WTC11 (cell line): ENCODE data around the gene PXN. TPM values are rescaled to one million over a fixed set of nuclear protein-coding genes. Genes with fewer than 3 reads are reported as not detected.

ENCODE experiments used
- ATAC-seq: fragments of 200-7000 bp; cut with Tn5 transposase; 2 replicates; pipeline ENCODE4 v1.10.0; 2021; ENCODE audit warnings: mild to moderate bottlenecking, moderate library complexity
- CTCF ChIA-PET: fragments of 300-600 bp; sonication (Branson Sonifier 250); formaldehyde crosslinking; loops from one replicate; lab custom pipeline; 2021; ENCODE audit warnings: antibody characterized with exemption; lab: Charles Lee
- POLR2A ChIA-PET: fragments of 350-600 bp; sonication (Branson Sonifier 250); formaldehyde crosslinking; loops from one replicate; lab custom pipeline; 2021; ENCODE audit warnings: antibody characterized with exemption; lab: Charles Lee
- DNase-seq: peaks from one replicate; pipeline ENCODE4 v3.0.0; 2021; ENCODE audit warnings: low spot score
- H3K27ac Mint-ChIP-seq: 2 replicates; pipeline ENCODE4 v1.8.0; 2021; ENCODE audit warnings: mixed read lengths
- H3K27me3 Mint-ChIP-seq: 2 replicates; pipeline ENCODE4 v1.8.0; 2021; ENCODE audit warnings: low read depth, mild to moderate bottlenecking, moderate library complexity, mixed read lengths
- H3K36me3 Mint-ChIP-seq: 2 replicates; pipeline ENCODE4 v1.8.0; 2021; ENCODE audit warnings: mixed read lengths
- H3K4me1 Mint-ChIP-seq: 2 replicates; pipeline ENCODE4 v1.8.0; 2022; ENCODE audit warnings: mixed read lengths
- H3K4me3 Mint-ChIP-seq: 2 replicates; pipeline ENCODE4 v1.8.0; 2021; ENCODE audit warnings: mild to moderate bottlenecking, moderate library complexity, mixed read lengths
- H3K9me3 Mint-ChIP-seq: 2 replicates; pipeline ENCODE4 v1.8.0; 2021; ENCODE audit warnings: mixed read lengths
- E2F5 ChIP-seq: sonication (generic); formaldehyde crosslinking; IDR thresholded peaks from 2 replicates; pipeline ENCODE4 v1.8.1; 2022; ENCODE audit warnings: mild to moderate bottlenecking, moderate library complexity, missing genetic modification reagents
- ERG ChIP-seq: fragments of 250-450 bp; sonication (Bioruptor Pico); IDR thresholded peaks from 2 replicates; pipeline ENCODE4 v1.8.0; 2021; ENCODE audit warnings: mild to moderate bottlenecking
- ESRRA ChIP-seq: sonication (generic); formaldehyde crosslinking; IDR thresholded peaks from 2 replicates; pipeline ENCODE4 v1.8.1; 2022; ENCODE audit warnings: mild to moderate bottlenecking, missing genetic modification reagents, borderline replicate concordance
- FOXK1 ChIP-seq: sonication (generic); formaldehyde crosslinking; IDR thresholded peaks from 2 replicates; pipeline ENCODE4 v1.8.0; 2022; ENCODE audit warnings: mild to moderate bottlenecking, moderate library complexity, missing genetic modification reagents
- GRHL2 ChIP-seq: fragments of 250-450 bp; sonication (Bioruptor Pico); IDR thresholded peaks from 2 replicates; pipeline ENCODE4 v1.8.0; 2022; ENCODE audit warnings: mild to moderate bottlenecking, moderate library complexity; ENCODE audit not compliant: insufficient replicate concordance, severe bottlenecking
- HMGXB4 ChIP-seq: sonication (generic); formaldehyde crosslinking; IDR thresholded peaks from 2 replicates; pipeline ENCODE4 v1.8.1; 2023; ENCODE audit warnings: mild to moderate bottlenecking, moderate library complexity, missing genetic modification reagents
- NFYB ChIP-seq: sonication (generic); formaldehyde crosslinking; conservative IDR thresholded peaks from 2 replicates; pipeline ENCODE4 v1.8.0; 2022; ENCODE audit warnings: low read depth, missing genetic modification reagents
- PRRX2 ChIP-seq: fragments of 250-450 bp; sonication (Bioruptor Pico); IDR thresholded peaks from 2 replicates; pipeline ENCODE4 v1.8.0; 2021; ENCODE audit warnings: mild to moderate bottlenecking
- SMAD3 ChIP-seq: sonication (generic); formaldehyde crosslinking; IDR thresholded peaks from 2 replicates; pipeline ENCODE4 v1.8.0; 2022; ENCODE audit warnings: missing genetic modification reagents, mild to moderate bottlenecking, borderline replicate concordance
- SP1 ChIP-seq: sonication (generic); formaldehyde crosslinking; conservative IDR thresholded peaks from 2 replicates; pipeline ENCODE4 v1.8.1; 2022; ENCODE audit warnings: missing genetic modification reagents
- TEAD4 ChIP-seq: sonication (generic); formaldehyde crosslinking; IDR thresholded peaks from 2 replicates; pipeline ENCODE4 v1.8.0; 2022; ENCODE audit warnings: mild to moderate bottlenecking, missing genetic modification reagents
- ZNF121 ChIP-seq: sonication (generic); formaldehyde crosslinking; IDR thresholded peaks from 2 replicates; pipeline ENCODE4 v1.8.0; 2023; ENCODE audit warnings: missing genetic modification reagents
- ZNF232 ChIP-seq: sonication (generic); formaldehyde crosslinking; IDR thresholded peaks from 2 replicates; pipeline ENCODE4 v1.8.0; 2022; ENCODE audit warnings: mild to moderate bottlenecking, missing genetic modification reagents
- ZNF281 ChIP-seq: sonication (generic); formaldehyde crosslinking; IDR thresholded peaks from 2 replicates; pipeline ENCODE4 v1.8.0; 2023; ENCODE audit warnings: mild to moderate bottlenecking, missing genetic modification reagents
- total RNA-seq: library from RNA; stranded (reverse); gene quantifications from 3 replicates; pipeline ENCODE4 v1.2.3, GENCODE V29; 2021
- TF ChIP-seq, protein P1 (sequence below): sonication (generic); formaldehyde crosslinking; IDR thresholded peaks from 2 replicates; pipeline ENCODE4 v1.8.0; 2022; ENCODE audit warnings: missing genetic modification reagents

PXN gene
- total RNA-seq, 1 experiment from 2014 or later, result 132 TPM

GRCh38 chr12:120229487-120230325, 35.8 kb downstream of the PXN start:
- CTCF ChIA-PET, result interaction anchor here (0.5 to 10.5 kb wide), 19 partner anchors 9 to 240 kb away, joined by 3 to 717 read pairs (median 13); partner anchors contain the start of genes PXN, RNU4-1, RNU4-2 and RPLP0
- H3K27me3 Mint-ChIP-seq, result no peaks in the 10 kb centered on the region; the same call in 1 of the 2 replicates
- no peaks in the 10 kb centered on the region for H3K9me3 Mint-ChIP-seq
- H3K27ac Mint-ChIP-seq, result peak overlapping the region; percentile 98
- peaks cover 90% of the 10 kb centered on the region for H3K4me1 Mint-ChIP-seq
- TF ChIP-seq ESRRA (CRISPR knock-in tag) (no peak), PRRX2 (CRISPR knock-in tag) (no peak), ZNF121 (CRISPR knock-in tag) (no peak), ZNF281 (no peak), ZNF232 (CRISPR knock-in tag) (no peak)
- TF ChIP-seq, protein P1, sequence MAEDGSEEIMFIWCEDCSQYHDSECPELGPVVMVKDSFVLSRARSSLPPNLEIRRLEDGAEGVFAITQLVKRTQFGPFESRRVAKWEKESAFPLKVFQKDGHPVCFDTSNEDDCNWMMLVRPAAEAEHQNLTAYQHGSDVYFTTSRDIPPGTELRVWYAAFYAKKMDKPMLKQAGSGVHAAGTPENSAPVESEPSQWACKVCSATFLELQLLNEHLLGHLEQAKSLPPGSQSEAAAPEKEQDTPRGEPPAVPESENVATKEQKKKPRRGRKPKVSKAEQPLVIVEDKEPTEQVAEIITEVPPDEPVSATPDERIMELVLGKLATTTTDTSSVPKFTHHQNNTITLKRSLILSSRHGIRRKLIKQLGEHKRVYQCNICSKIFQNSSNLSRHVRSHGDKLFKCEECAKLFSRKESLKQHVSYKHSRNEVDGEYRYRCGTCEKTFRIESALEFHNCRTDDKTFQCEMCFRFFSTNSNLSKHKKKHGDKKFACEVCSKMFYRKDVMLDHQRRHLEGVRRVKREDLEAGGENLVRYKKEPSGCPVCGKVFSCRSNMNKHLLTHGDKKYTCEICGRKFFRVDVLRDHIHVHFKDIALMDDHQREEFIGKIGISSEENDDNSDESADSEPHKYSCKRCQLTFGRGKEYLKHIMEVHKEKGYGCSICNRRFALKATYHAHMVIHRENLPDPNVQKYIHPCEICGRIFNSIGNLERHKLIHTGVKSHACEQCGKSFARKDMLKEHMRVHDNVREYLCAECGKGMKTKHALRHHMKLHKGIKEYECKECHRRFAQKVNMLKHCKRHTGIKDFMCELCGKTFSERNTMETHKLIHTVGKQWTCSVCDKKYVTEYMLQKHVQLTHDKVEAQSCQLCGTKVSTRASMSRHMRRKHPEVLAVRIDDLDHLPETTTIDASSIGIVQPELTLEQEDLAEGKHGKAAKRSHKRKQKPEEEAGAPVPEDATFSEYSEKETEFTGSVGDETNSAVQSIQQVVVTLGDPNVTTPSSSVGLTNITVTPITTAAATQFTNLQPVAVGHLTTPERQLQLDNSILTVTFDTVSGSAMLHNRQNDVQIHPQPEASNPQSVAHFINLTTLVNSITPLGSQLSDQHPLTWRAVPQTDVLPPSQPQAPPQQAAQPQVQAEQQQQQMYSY (CRISPR knock-in tag), result no peak
- no peaks in the 10 kb centered on the region for H3K36me3 Mint-ChIP-seq
- peak; percentile 40 for DNase-seq
- H3K4me3 Mint-ChIP-seq, result peak overlapping the region; percentile 55
- ATAC-seq, result no peak
- POLR2A ChIA-PET, result interaction anchor here (0.8 to 7.7 kb wide), 13 partner anchors 10 to 113 kb away, joined by 4 to 198 read pairs (median 7); partner anchors contain the start of genes PXN, RAB35, RNU4-1 and RNU4-2

DNA sequence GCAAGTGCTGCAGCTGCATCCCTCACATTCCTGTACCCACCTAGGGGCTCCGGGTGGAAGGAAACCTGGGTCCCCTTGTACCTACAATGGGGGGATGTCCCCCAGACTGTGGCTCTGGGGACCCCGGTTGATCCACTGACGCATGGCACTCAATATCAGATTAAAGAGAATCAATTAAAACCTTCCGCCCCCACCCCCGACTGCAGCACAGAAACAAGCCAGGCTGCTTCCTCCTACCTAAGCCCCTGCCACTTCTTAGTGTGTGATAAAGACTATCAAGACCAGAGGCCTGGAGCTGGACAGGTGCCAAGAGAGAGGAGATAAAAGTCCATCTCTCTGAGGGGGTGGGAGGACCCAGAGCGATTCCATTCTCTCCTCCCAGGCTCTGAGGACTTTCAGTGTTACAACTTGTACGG, 36.5 kb downstream of the PXN start:
- TF ChIP-seq SMAD3 (no peak), ERG (CRISPR knock-in tag) (no peak), FOXK1 (CRISPR knock-in tag) (peak; percentile 51; the same call in 1 of the 2 replicates), HMGXB4 (CRISPR knock-in tag) (0 out of 2 replicates have a peak, but pooled peaks have one; percentile 4), SP1 (CRISPR knock-in tag) (peak; percentile 43; the same call in 1 of the 2 replicates), E2F5 (CRISPR knock-in tag) (no peak), NFYB (CRISPR knock-in tag) (no peak), TEAD4 (CRISPR knock-in tag) (peak; percentile 99), GRHL2 (peak; percentile 96)
- H3K4me1 Mint-ChIP-seq, result peaks cover 84% of the 10 kb centered on the region
- peak overlapping the region; percentile 55 for H3K4me3 Mint-ChIP-seq
- POLR2A ChIA-PET, result interaction anchor here (1.5 to 7.7 kb wide), 13 partner anchors 9 to 160 kb away, joined by 3 to 198 read pairs (median 6); partner anchors contain the start of genes PXN, RAB35, RNU4-1 and RNU4-2
- DNase-seq (peak; percentile 41), ATAC-seq (peak; percentile 0; the same call in 1 of the 2 replicates)
- no peaks in the 10 kb centered on the region; the same call in 1 of the 2 replicates for H3K27me3 Mint-ChIP-seq
- H3K9me3 Mint-ChIP-seq, result no peaks in the 10 kb centered on the region
- CTCF ChIA-PET, result interaction anchor here (0.5 to 10.5 kb wide), 25 partner anchors 7 to 241 kb away, joined by 3 to 717 read pairs (median 10); partner anchors contain the start of genes PXN, RAB35, RNU4-1 and RNU4-2
- no peaks in the 10 kb centered on the region for H3K36me3 Mint-ChIP-seq
- peak overlapping the region; percentile 98 for H3K27ac Mint-ChIP-seq
